DMS153 treated with DMSO at 0.1 percent for 48 hours (cell line): ENCODE results near the gene NDST4.
A peak's percentile ranks its signal among the peaks of the same experiment; 100 is the strongest.

ENCODE experiments used
- DNase-seq: peaks from one replicate; lab custom pipeline; 2025; ENCODE audit not compliant: unreplicated experiment; lab: John Stamatoyannopoulos, UW

The NDST4 gene

DNA sequence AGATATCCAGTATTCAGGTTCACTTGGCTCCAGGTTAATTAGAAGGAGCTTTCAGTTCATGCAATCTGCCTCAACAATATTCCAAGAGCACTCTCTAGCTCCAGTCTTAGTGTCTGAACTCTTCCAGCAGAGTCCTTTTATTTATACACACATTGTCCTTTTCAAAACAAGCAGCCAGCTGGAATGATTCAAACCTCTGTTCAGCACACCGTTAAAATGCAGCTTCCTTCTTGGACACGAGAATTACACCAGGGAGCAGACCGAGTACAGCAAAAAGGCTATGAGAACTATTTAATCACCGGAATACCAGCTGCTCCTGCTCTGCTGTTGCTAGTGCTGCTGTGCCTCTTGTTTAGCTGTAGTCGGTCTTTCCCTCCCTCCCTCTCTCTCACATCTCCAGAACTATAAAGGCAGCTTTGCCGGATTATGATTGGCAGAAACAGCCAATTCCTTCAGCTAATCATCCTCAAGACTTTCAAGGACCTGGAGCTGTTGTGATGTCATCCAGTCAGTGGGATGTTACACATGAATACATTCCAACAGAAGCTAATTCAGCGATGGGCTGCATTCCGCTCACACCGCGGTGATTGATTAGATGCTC lies at the start of gene NDST4:
Gene NDST4 (minus strand): TSS at position 115 of the 601 bp plus-strand sequence. CDS start 36,584 bp downstream, outside the sequence.
- DNase-seq = peak; percentile 69

GRCh38 chr4:115159141-115159540 lies 45.7 kb upstream of the NDST4 start:
- no peak for DNase-seq

DNA sequence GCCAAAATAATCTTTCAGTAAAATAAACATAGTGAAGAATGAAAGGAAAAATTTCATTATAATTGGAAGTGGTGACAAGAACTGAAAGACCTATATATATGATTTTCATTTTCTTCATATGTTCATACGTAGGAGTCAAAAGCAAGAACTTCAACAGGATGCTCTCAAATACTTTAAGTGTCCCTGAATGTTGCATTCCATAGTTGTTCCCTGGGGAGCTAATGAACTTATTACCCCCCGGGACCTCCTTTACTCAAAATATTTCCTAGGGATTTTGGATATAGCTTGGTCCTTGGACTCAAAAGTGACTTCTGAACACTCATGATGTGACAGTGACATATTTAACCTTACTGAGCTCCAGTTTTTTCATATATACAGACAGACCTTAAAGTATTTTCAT lies 44.9 kb upstream of the NDST4 start:
- no peak for DNase-seq

DNA sequence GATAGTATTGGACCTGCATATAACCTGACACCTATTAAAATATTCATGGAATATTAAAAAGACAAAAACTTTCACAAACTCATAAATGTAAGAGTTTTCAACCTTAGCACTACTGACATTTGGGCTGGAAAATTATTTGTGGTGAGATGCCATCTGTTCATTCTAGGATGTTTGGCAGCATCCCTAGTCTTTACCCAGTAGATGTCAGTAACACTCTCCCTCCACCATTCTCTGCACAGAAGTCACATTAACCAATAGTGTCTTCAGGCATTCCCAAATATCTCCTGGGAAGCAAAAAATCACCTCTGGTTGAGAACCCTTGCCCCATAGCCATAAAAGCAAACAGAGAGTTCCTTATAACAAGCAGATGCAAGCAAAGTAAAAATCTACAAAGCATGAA lies 41.4 kb upstream of the NDST4 start:
- peak; percentile 19 for DNase-seq

DNA sequence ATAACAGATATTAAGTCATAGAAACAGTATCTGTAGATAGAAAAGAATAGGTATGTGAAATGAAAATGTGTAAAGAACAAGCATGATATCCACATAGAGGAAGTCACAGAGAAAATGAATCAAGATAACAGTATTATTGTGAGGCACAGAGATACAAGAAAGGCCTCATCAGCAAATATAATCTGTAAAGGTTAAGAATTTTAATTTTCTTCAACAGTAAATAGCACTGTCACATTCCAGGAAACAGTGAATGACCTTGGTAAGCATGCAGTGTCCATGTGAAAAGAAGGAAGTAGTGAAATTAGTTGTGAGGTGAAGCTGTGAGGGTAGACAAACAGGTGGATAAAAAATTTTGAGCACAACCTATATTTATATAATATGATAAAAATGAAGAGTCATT lies 39.5 kb upstream of the NDST4 start:
- no peak for DNase-seq

GRCh38 chr4:115152081-115152480 lies 38.7 kb upstream of the NDST4 start:
- DNase-seq = no peak

- DNase-seq = no peak
Observed at GRCh38 chr4:115149106-115149505, 35.7 kb upstream of the NDST4 start.

- DNase-seq = peak; percentile 48
Observed at GRCh38 chr4:115145393-115146160, 32.2 kb upstream of the NDST4 start.

DNA sequence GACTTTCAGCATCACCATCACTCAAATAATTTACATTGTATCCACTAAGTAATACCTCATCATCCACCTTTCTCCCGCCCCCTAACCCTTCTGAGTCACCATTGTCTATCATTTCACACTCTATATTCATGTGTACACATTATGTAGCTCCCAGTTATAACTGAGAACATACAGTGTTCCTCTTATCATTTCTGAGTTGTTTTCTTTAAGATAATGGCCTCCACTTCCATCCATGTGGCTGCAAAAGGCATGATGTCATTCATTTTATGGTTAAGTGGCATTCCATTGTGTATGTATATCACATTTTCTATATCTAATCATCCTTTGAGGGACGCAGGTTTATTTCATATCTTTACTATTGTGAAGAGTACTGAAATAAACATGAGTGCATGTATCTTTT lies 14.6 kb upstream of the NDST4 start:
- no peak for DNase-seq

DNA sequence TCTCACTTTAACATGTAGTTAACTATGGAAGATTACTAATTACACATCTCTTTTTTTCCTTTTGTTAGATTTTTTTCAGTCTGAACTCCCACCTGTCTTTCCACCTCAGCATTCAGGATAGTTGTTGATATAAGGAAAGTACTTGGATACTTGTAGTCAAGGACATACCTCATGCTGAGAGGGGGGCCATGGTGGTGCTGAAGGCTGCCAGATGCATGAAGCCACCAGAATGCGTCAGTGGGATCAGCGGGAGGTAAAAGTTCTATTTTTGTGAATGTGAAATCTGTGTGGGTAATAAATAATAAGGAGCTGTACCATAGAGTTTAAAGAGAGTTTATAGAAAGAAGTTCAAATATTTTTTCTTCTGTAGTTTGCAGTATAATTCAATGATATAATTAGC lies 13.1 kb upstream of the NDST4 start:
- no peak for DNase-seq

GRCh38 chr4:115121351-115122043 lies 8.1 kb upstream of the NDST4 start:
- no peak for DNase-seq

GRCh38 chr4:115119804-115120352 lies 6.5 kb upstream of the NDST4 start:
- no peak for DNase-seq

GRCh38 chr4:115117651-115118050 lies 4.2 kb upstream of the NDST4 start:
- no peak for DNase-seq

GRCh38 chr4:115110191-115111181 lies 2.9 kb downstream of the NDST4 start:
- peak; percentile 51 for DNase-seq

- no peak for DNase-seq
Observed at GRCh38 chr4:115108850-115109249, 4.6 kb downstream of the NDST4 start.

DNA sequence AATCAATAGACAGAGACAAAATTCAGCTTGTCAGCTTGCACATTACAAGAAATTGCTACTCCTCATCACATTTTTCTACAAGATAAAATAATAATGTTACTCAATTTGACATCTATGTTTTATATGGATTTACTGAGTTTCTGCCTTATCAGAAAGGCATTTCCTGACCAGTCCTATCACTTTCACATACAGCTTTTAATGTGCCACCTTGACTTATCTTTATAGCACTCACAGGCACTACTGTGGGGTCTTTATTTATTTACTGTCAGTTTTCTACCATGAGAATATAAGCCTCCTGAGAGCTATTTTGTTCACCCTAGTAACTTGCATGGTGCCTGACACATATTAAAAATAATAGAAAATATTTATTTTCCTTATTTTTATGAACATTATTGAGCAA lies 6.0 kb downstream of the NDST4 start:
- no peak for DNase-seq

DNA sequence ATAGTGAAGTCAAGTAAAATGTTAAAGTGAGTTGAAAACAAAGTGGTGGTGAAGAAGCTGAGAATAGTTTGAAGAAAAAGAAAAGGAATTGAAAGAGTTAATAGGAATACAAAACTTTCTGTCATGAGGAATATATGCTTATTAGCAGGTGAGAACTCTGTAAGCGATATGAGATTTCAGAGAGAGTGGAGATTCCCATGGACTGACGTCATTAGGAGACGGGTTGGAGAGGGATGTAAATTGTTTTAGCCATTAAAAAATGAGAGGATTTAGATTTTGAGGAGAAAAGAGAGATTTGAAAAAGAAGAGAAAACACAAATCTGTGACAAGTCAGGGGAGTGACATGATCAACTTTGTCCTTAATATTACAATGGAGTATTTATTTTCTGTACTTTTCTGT lies 11.7 kb downstream of the NDST4 start:
- no peak for DNase-seq

- DNase-seq = peak; percentile 39
Observed at GRCh38 chr4:115090483-115091075, 22.8 kb downstream of the NDST4 start.

DNA sequence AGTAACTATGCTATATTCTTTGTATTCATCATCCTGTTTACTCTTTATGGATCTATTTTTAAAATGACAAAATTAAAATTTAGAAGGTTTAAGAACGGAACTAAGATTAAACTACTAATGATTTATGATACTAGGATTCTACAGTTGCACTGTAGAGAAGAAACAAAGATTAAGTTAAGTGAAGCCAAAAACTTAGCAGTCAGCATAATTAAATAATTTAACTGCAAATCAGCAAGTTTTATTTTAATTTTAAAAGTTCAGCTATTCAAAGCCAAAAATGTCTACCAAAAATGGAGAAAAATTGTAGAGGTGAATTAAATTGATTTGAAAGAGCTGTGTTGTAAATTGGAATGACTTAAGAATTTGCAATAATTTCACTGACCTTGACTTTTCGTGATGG lies 30.8 kb downstream of the NDST4 start:
- DNase-seq = no peak

- DNase-seq = no peak
Observed at GRCh38 chr4:115076691-115077090, 36.7 kb downstream of the NDST4 start.
